ENCODE measurements around the gene ST3GAL5.
"Not testable (repeated sequence)": the region's sequence is repeated elsewhere in the genome, so short reads cannot be mapped to it uniquely, and the experiment has no call there.

The ST3GAL5 gene

GRCh38 chr2:85894554-85895278, 5.9 kb upstream of the ST3GAL5 start:
- not testable (repeated sequence) for DNase-seq (ENCODE audit: low read depth in 1 of 2, low spot score in 1 of 2)

- no peak for DNase-seq (ENCODE audit: low read depth in 1 of 2, low spot score in 1 of 2)
These were observed 4.9 kb upstream of the ST3GAL5 start for GRCh38 chr2:85893428-85894258.

GRCh38 chr2:85892216-85892944, 3.6 kb upstream of the ST3GAL5 start:
- no peak for DNase-seq (ENCODE audit: low read depth in 1 of 2, low spot score in 1 of 2)

GRCh38 chr2:85890522-85891176, 1.9 kb upstream of the ST3GAL5 start:
- DNase-seq (ENCODE audit: low read depth in 1 of 2, low spot score in 1 of 2), result no peak

- DNase-seq (ENCODE audit: low read depth in 1 of 2, low spot score in 1 of 2), result no peak
These were observed 964 bp upstream of the ST3GAL5 start for GRCh38 chr2:85889627-85890281.

- DNase-seq (ENCODE audit: low read depth in 1 of 2, low spot score in 1 of 2), result peak; percentile 12 to 13
These were observed 638 bp downstream of the ST3GAL5 start for GRCh38 chr2:85888020-85888683.

- DNase-seq (ENCODE audit: low read depth in 1 of 2, low spot score in 1 of 2), result peak; percentile 19 to 27
These were observed 1.2 kb downstream of the ST3GAL5 start for GRCh38 chr2:85887566-85888019.

GRCh38 chr2:85886590-85886989, 2.2 kb downstream of the ST3GAL5 start:
- peak in 1 of 2 donors; percentile 42 for DNase-seq (ENCODE audit: low read depth in 1 of 2, low spot score in 1 of 2)

GRCh38 chr2:85886141-85886540, 2.6 kb downstream of the ST3GAL5 start:
- DNase-seq (ENCODE audit: low read depth in 1 of 2, low spot score in 1 of 2), result no peak

- DNase-seq (ENCODE audit: low read depth in 1 of 2, low spot score in 1 of 2), result not testable (repeated sequence)
These were observed 7.0 kb downstream of the ST3GAL5 start for GRCh38 chr2:85881781-85882180.

- not testable (repeated sequence) for DNase-seq (ENCODE audit: low read depth in 1 of 2, low spot score in 1 of 2)
These were observed 8.0 kb downstream of the ST3GAL5 start for GRCh38 chr2:85880716-85881328.

- no peak for DNase-seq (ENCODE audit: low read depth in 1 of 2, low spot score in 1 of 2)
These were observed 9.9 kb downstream of the ST3GAL5 start for GRCh38 chr2:85878719-85879370.

GRCh38 chr2:85875350-85876050, 13.3 kb downstream of the ST3GAL5 start:
- DNase-seq (ENCODE audit: low read depth in 1 of 2, low spot score in 1 of 2), result no peak

- DNase-seq (ENCODE audit: low read depth in 1 of 2, low spot score in 1 of 2), result no peak
These were observed 15.1 kb downstream of the ST3GAL5 start for GRCh38 chr2:85873679-85874078.

- DNase-seq (ENCODE audit: low read depth in 1 of 2, low spot score in 1 of 2), result no peak
These were observed 16.1 kb downstream of the ST3GAL5 start for GRCh38 chr2:85872536-85873161.

GRCh38 chr2:85871494-85872164, 17.2 kb downstream of the ST3GAL5 start:
- no peak for DNase-seq (ENCODE audit: low read depth in 1 of 2, low spot score in 1 of 2)

GRCh38 chr2:85868822-85869221, 20.0 kb downstream of the ST3GAL5 start:
- DNase-seq (ENCODE audit: low read depth in 1 of 2, low spot score in 1 of 2), result no peak
